ENCODE data around the gene HTR3A. TPM values are rescaled to one million over a fixed set of nuclear protein-coding genes. Genes with fewer than 3 reads are reported as not detected.

HTR3A gene
- total RNA-seq, 4 donors from 2014 or later, result 0.54 to 0.77 TPM; not detected in 2

GRCh38 chr11:114036147-114036811 lies 61.4 kb downstream of the HTR3A start:
- 20% methylated on average over 1 of the region's 37 CpGs for WGBS, 2 donors (ENCODE audit: low coverage in 1 of 2)
- no peaks in the 10 kb centered on the region for H3K36me3 ChIP-seq
- H3K27me3 ChIP-seq, result peaks cover 4% of the 10 kb centered on the region
- ATAC-seq, result peak; percentile 92
- no peak for TF ChIP-seq EP300 (IDR thresholded peaks at IDR 0.05)
- TF ChIP-seq CTCF (IDR thresholded peaks at IDR 0.05), result peak; percentile 68 to 93 (median 91)
- TF ChIP-seq POLR2A (IDR thresholded peaks at IDR 0.05), result no peak
- peak; percentile 70 for TF ChIP-seq POLR2AphosphoS5 (IDR thresholded peaks at IDR 0.05)
- peaks cover 0 to 30% (median 15%) of the 10 kb centered on the region in 3 donors for H3K4me1 ChIP-seq
- H3K27ac ChIP-seq, result peak overlapping the region; percentile 30 to 76 (median 70)
- peak overlapping the region; percentile 31 to 47 for H3K4me3 ChIP-seq
- no peaks in the 10 kb centered on the region for H3K9me3 ChIP-seq

GRCh38 chr11:114036958-114037357 lies 62.0 kb downstream of the HTR3A start:
- peak overlapping the region in 3 of 4 donors; percentile 65 to 76 (median 75) for H3K27ac ChIP-seq
- no peak for ATAC-seq
- WGBS, 2 donors (ENCODE audit: low coverage in 1 of 2), result 88 to 100% methylated on average over 1 to 3 of the region's 3 CpGs

GRCh38 chr11:114039551-114039950 lies 64.6 kb downstream of the HTR3A start:
- 89% methylated on average over 3 of the region's 3 CpGs for WGBS, 2 donors (ENCODE audit: low coverage in 1 of 2)

More at GRCh38 chr11:114036958-114037357, 62.0 kb downstream of the HTR3A start:
- no peaks in the 10 kb centered on the region for H3K36me3 ChIP-seq
- peaks cover 0 to 31% (median 15%) of the 10 kb centered on the region in 3 donors for H3K4me1 ChIP-seq
- TF ChIP-seq POLR2AphosphoS5 (IDR thresholded peaks at IDR 0.05), result no peak
- no peak for TF ChIP-seq EP300 (IDR thresholded peaks at IDR 0.05)
- TF ChIP-seq CTCF (IDR thresholded peaks at IDR 0.05), result no peak
- TF ChIP-seq POLR2A (IDR thresholded peaks at IDR 0.05), result no peak
- H3K27me3 ChIP-seq, result no peaks in the 10 kb centered on the region
- peak overlapping the region in 1 of 2 donors; percentile 47 for H3K4me3 ChIP-seq
- no peaks in the 10 kb centered on the region for H3K9me3 ChIP-seq

More at GRCh38 chr11:114039551-114039950, 64.6 kb downstream of the HTR3A start:
- Histone ChIP-seq H3K4me1 (peaks cover 0 to 31% (median 15%) of the 10 kb centered on the region in 3 donors), H3K27me3 (no peaks in the 10 kb centered on the region), H3K27ac (no peak overlapping the region), H3K9me3 (no peaks in the 10 kb centered on the region), H3K36me3 (no peaks in the 10 kb centered on the region), H3K4me3 (no peak overlapping the region)
- no peak for ATAC-seq
- TF ChIP-seq POLR2A (IDR thresholded peaks at IDR 0.05) (no peak), EP300 (IDR thresholded peaks at IDR 0.05) (no peak), CTCF (IDR thresholded peaks at IDR 0.05) (no peak), POLR2AphosphoS5 (IDR thresholded peaks at IDR 0.05) (no peak)

Other genes starting within 250 kb of the HTR3A start
- gene ZW10, start 201.4 kb upstream of the HTR3A start, total RNA-seq, result 10 to 100 TPM in 3 of 4 donors, 1 to 10 TPM in 1; 9.8 to 15.8 (median 13.0) TPM
- gene CLDN25, start 195.3 kb upstream of the HTR3A start, total RNA-seq, result not detected
- 10 to 100 TPM; 12.5 to 64.8 (median 38.7) TPM for gene USP28, start 99.5 kb upstream of the HTR3A start, total RNA-seq
- gene HTR3B, start 70.3 kb upstream of the HTR3A start, total RNA-seq, result not detected
- 100 to 1,000 TPM; 153 to 284 (median 232) TPM for gene ZBTB16, start 84.6 kb downstream of the HTR3A start, total RNA-seq